ENCODE measurements around the gene LZTS3.

DNA sequence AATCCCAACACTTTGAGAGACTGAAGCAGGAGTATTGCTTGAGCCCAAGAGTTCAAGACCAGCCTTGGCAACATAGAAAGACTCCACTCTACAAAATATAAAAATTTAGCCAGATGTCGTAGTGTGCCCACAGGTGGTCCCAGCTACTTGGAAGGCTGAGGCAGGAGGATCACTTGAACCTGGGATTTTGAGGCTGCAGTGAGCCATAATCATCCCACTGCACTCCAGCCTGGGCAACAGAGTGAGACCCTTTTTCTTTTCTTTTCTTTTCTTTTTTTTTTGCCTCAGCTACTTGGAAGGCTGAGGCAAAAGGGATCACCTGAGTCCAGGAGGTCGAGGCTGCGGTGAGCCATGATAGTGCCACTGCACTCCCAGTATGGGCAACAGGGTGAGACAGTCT lies 31.6 kb downstream of the LZTS3 start:
- TF ChIP-seq, protein P1, sequence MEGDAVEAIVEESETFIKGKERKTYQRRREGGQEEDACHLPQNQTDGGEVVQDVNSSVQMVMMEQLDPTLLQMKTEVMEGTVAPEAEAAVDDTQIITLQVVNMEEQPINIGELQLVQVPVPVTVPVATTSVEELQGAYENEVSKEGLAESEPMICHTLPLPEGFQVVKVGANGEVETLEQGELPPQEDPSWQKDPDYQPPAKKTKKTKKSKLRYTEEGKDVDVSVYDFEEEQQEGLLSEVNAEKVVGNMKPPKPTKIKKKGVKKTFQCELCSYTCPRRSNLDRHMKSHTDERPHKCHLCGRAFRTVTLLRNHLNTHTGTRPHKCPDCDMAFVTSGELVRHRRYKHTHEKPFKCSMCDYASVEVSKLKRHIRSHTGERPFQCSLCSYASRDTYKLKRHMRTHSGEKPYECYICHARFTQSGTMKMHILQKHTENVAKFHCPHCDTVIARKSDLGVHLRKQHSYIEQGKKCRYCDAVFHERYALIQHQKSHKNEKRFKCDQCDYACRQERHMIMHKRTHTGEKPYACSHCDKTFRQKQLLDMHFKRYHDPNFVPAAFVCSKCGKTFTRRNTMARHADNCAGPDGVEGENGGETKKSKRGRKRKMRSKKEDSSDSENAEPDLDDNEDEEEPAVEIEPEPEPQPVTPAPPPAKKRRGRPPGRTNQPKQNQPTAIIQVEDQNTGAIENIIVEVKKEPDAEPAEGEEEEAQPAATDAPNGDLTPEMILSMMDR (IDR thresholded peaks at IDR 0.05; ENCODE audit: low read depth, low read length, poor library complexity, severe bottlenecking), result no peak
- no peak for TF ChIP-seq EZH2phosphoT487 (IDR thresholded peaks at IDR 0.05; ENCODE audit: borderline replicate concordance, low read length)

All from DOHH2 (cell line).